DMS153 treated with DMSO at 0.1 percent for 48 hours (cell line): ENCODE measurements around the gene NOD1.
"Not testable (repeated sequence)": the region's sequence is repeated elsewhere in the genome, so short reads cannot be mapped to it uniquely, and the experiment has no call there.

Source experiments
- DNase-seq: peaks from one replicate; lab custom pipeline; 2025; ENCODE audit not compliant: unreplicated experiment; lab: John Stamatoyannopoulos, UW

Gene NOD1

GRCh38 chr7:30505174-30505697 is 26.7 kb upstream of the NOD1 start:
- DNase-seq: no peak

- peak; percentile 98 for DNase-seq
These were observed 26.0 kb upstream of the NOD1 start, which contains the start of gene GGCT for GRCh38 chr7:30504301-30505173. GGCT (minus strand) TSS chr7:30504829; CDS start chr7:30504709, 120 bp downstream.

GRCh38 chr7:30503274-30504212 is 25.0 kb upstream of the NOD1 start:
- no peak for DNase-seq

- no peak for DNase-seq
These were observed 24.1 kb upstream of the NOD1 start for GRCh38 chr7:30502470-30503251.

GRCh38 chr7:30501264-30501663 is 22.7 kb upstream of the NOD1 start:
- no peak for DNase-seq

GRCh38 chr7:30493228-30493627 is 14.6 kb upstream of the NOD1 start:
- DNase-seq: no peak

GRCh38 chr7:30491417-30491816 is 12.8 kb upstream of the NOD1 start:
- DNase-seq: no peak

- no peak for DNase-seq
These were observed 8.8 kb upstream of the NOD1 start for GRCh38 chr7:30487371-30487770.

- no peak for DNase-seq
These were observed 7.1 kb upstream of the NOD1 start for GRCh38 chr7:30485667-30486066.

GRCh38 chr7:30481416-30481815 is 2.8 kb upstream of the NOD1 start:
- not testable (repeated sequence) for DNase-seq

GRCh38 chr7:30479202-30480120 is 877 bp upstream of the NOD1 start:
- DNase-seq: no peak

- peak; percentile 87 for DNase-seq
These were observed 2.0 kb downstream of the NOD1 start for GRCh38 chr7:30476459-30477145.

GRCh38 chr7:30475580-30475979 is 3.0 kb downstream of the NOD1 start:
- no peak for DNase-seq

- DNase-seq: no peak
These were observed 3.7 kb downstream of the NOD1 start for GRCh38 chr7:30474893-30475292.

GRCh38 chr7:30474485-30474884 is 4.1 kb downstream of the NOD1 start:
- no peak for DNase-seq

GRCh38 chr7:30473903-30474302 is 4.7 kb downstream of the NOD1 start:
- DNase-seq: no peak

GRCh38 chr7:30472784-30473775 is 5.5 kb downstream of the NOD1 start:
- DNase-seq: no peak
